GM19238 (cell line): Measurements from ENCODE around the gene AWAT2.

Experiments
- DNase-seq: peaks from one replicate; pipeline ENCODE4 v3.0.0; 2011; ENCODE audit warnings: low spot score; ENCODE audit not compliant: insufficient read length

AWAT2 gene, protein sequence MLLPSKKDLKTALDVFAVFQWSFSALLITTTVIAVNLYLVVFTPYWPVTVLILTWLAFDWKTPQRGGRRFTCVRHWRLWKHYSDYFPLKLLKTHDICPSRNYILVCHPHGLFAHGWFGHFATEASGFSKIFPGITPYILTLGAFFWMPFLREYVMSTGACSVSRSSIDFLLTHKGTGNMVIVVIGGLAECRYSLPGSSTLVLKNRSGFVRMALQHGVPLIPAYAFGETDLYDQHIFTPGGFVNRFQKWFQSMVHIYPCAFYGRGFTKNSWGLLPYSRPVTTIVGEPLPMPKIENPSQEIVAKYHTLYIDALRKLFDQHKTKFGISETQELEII

DNA sequence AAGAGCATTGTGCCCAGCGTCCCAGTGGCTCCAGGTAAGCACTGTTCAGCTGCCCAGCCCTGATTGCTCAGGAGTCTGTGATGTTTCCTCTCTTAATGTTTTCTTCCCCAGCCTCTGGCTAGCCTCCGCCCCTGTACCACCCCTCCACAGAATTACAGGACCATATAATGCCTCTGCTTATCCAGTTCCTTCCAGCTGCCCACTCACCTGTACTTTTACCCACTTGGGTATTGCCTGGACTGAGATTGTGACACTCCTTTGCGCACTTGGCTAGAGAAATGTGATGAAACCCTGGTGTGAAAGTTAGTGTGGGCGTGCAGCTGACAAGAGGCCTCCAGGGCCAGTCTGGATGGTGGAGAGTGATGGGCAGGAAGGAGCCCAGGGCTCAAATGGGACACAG lies at the start of gene AWAT2:
Gene AWAT2 (minus strand): TSS at position 14 of the 400 bp plus-strand sequence. CDS start 6 bp downstream, at position 8.
- DNase-seq, result no peak

GRCh38 chrX:70096052-70096451 lies 46.3 kb upstream of the AWAT2 start:
- no peak for DNase-seq

DNA sequence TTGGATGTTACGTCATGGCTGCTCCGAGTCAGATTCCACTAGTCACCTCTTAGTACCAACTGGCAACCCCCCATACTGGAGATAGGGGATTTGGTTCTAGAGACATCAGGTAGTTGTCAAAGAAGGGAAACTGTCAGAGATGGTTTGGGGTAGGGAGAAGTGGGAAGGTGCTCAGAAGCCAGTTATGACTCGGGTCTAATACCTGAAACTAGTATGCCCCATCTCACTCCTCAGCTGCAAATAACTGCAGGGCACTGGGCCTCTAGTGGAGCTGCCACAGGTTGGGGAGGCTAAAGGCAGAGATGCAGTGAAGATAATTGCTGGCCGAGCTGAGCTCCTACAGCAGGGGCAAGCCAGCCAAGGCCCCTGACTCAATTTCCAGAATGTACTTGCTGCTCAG lies 42.5 kb upstream of the AWAT2 start:
- DNase-seq, result no peak

- DNase-seq, result no peak
Measured at GRCh38 chrX:70089604-70090297, 40.0 kb upstream of the AWAT2 start.

GRCh38 chrX:70088751-70089150 lies 39.0 kb upstream of the AWAT2 start:
- no peak for DNase-seq

- DNase-seq, result no peak
Measured at GRCh38 chrX:70087857-70088630, 38.3 kb upstream of the AWAT2 start.

GRCh38 chrX:70084592-70085240 lies 35.0 kb upstream of the AWAT2 start:
- DNase-seq, result no peak

DNA sequence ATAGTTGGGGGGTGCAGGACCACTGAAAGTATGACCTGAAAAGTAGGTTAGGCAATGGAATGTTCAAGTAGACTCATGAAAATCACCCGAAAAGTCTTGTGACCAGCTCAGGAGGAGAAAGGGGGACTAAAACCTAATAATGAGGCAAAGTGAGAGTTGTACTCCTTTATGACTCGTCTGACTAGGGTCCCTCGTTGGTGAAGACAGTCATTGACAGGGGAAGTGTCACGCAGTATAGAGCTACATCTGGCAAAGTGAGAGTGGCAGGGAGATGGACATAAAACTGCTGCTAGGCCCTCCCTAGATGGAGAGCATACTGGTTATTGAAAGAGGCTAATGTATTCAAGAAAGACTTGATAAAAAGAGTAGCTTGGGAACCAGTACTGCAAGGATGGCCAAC lies 33.0 kb upstream of the AWAT2 start:
- DNase-seq, result no peak

GRCh38 chrX:70079870-70080269 lies 30.1 kb upstream of the AWAT2 start:
- no peak for DNase-seq

- DNase-seq, result no peak
Measured at GRCh38 chrX:70079297-70079696, 29.6 kb upstream of the AWAT2 start.

DNA sequence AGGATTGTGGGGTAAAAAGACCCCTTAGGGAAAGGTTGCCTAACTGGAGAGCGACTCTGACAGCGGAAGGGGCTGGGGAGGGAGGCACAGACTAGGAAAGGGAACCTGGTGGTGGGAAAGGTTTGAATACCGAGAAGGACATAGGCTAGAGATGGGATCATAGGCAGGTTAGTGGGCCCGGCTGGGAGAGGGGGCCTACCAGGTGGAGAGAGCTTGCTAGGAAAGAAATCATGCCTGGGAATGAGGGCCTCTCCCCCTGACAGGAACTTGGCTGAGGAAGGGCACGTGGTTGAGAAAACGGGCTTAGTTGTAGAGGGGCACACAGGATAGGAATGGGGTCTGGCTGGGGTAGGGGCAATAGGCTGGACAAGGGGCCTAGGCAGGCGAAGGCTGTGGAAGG lies 16.9 kb upstream of the AWAT2 start:
- DNase-seq, result no peak

DNA sequence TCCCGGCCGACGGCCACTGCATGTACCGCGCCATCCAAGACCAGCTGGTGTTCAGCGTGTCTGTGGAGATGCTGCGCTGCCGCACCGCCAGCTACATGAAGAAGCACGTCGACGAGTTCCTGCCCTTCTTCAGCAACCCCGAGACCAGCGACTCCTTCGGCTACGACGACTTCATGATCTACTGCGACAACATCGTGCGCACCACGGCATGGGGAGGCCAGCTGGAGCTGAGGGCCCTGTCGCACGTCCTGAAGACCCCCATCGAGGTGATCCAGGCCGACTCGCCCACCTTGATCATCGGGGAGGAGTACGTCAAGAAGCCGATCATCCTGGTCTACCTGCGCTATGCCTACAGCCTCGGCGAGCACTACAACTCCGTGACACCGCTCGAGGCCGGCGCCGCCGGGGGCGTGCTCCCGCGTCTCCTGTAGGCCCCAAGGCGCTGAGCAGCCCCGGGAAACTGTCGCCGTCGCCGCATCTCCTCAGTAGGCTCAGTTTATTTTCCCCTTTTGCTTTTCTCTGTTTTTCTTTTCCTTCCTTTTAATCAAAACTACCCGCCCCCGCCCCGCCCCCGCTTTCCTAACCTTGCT lies 13.3 kb upstream of the AWAT2 start:
- DNase-seq, result no peak

DNA sequence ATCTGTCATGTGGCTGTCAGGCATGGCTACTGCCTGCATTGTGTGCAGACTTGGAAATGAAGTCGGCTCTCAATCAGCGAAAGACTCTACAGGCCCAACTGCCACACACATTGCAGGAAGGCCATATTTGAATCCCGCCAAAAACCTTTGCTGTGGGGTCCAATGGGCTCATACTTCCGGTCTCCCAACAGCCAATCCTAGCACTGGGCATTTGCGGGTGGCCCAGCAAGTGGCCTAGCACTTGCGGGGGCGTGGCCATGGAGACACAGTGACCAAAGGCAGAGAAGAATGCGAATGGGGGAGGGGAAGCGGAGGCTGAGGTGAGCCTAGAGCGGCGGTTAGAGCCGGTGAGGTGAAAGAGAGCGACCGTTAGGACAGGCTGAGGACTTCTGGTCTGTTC lies 12.3 kb upstream of the AWAT2 start, which contains the start of gene OTUD6A:
Gene OTUD6A (plus strand): TSS at position 382 of the 400 bp plus-strand sequence. CDS start 68 bp downstream, outside the sequence.
- DNase-seq, result no peak

- no peak for DNase-seq
Measured at GRCh38 chrX:70054391-70054790, 4.7 kb upstream of the AWAT2 start.

GRCh38 chrX:70052895-70053615 lies 3.3 kb upstream of the AWAT2 start:
- DNase-seq, result no peak

DNA sequence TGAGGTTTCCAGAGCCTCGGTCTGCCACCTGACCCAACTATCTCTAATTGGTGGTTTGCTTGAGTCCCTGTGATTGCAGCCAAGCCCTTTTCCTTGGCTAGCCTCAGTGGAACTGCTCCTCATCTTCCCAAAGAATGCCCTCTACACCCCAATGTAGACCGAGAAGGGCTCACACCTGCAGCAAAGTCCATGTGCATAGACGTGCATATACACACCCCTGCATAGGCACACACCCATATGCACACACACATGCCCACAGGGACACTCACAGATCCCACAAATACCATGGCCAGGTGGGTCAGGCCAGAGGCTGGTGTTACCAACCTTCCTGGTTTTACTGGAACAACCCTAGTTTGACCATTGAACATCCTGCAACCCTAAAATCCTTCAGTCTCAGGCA lies 332 bp downstream of the AWAT2 start:
- DNase-seq, result no peak

DNA sequence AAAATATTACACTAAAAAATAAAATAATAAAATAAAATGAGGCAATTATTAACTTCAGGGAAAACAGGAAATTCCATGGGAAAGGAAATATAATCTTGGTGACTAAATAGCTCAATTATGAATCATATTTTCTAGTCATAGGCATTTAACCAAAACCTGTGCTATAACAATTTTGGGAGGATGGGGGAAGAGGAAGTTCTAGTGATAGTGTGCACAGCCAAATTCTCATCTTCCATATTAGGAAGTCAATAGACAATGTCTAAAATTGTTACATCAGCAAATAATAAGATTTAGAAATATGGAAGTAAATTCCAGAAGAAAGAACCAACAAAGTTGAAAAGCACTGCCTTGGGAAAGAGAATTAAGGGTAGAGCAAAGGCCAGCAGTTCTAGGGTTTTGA lies 2.8 kb downstream of the AWAT2 start:
- DNase-seq, result no peak

DNA sequence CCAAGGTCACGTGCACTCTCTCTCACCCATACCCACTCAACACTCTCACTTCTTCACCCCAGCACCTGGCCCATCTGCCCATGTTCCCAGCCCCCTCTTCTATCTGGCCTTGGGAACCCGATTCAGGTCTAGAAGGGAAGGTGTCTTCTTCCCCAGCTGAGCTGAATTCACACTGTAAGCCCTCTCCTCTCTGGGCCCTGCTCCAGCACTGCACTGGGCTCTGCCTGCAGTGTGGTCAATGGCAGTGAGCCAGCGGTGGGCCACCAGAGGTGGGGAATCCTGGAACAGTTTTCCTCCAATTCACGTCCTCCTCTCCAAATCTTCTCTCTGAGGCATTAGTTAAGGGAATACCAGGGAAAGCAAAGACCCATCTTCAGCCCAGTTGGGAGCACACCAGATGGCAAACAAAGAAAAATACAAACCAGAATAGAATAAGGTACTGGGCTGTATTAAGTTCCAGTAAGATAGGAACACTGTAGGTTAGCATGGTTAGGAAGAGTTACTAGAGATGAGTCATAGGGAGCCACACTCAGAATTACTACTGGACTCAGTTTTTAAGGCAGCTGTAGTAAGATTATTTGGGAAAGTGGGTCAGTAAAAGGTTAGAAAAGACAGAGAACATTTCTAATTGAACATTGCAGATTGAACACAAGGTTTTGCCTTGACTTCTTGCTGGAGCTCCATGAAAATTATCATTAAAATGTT lies 5.0 kb downstream of the AWAT2 start:
- DNase-seq, result no peak

GRCh38 chrX:70043685-70044084 lies 6.1 kb downstream of the AWAT2 start:
- no peak for DNase-seq
